Panc1 (cell line): ENCODE results near the gene ALDOA. TPM values are rescaled to one million over a fixed set of nuclear protein-coding genes. Genes with fewer than 3 reads are reported as not detected.

Experiments used
- ATAC-seq: fragments of 200-7000 bp; cut with Tn5 transposase; 2 replicates; pipeline ENCODE4 v1.9.1; 2020; ENCODE audit warnings: mild to moderate bottlenecking, moderate library complexity
- BruUV-seq: library from RNA; stranded (reverse); fragments of 400-500 nt; replicated peaks from 2 replicates; lab custom pipeline; 2021; lab: Mats Ljungman, UMichigan
- CTCF ChIA-PET: fragments of 300-600 bp; sonication (Branson Sonifier 250); formaldehyde crosslinking; loops from one replicate; lab custom pipeline; 2022; ENCODE audit warnings: antibody characterized with exemption; lab: Charles Lee
- POLR2A ChIA-PET: fragments of 300-600 bp; sonication (Branson Sonifier 250); formaldehyde crosslinking; loops from one replicate; lab custom pipeline; 2022; ENCODE audit warnings: antibody characterized with exemption; lab: Charles Lee
- DNase-seq: peaks from one replicate; pipeline ENCODE4 v3.0.0-alpha.2; 2010; ENCODE audit warnings: low read depth, low spot score
- H3K27ac ChIP-seq: 2 replicates; pipeline ENCODE4 v1.5.1; 2011; ENCODE audit warnings: mild to moderate bottlenecking, low read length, inconsistent platforms
- H3K27me3 ChIP-seq: fragments of 200-500 bp; sonication (Bioruptor generic); 2 replicates; pipeline ENCODE4 v1.6.0; 2014; ENCODE audit warnings: low read length, inconsistent platforms; ENCODE audit not compliant: control insufficient read depth, insufficient read depth
- H3K36me3 ChIP-seq: fragments of 200-500 bp; sonication (Bioruptor generic); 2 replicates; pipeline ENCODE4 v1.5.1; 2014; ENCODE audit warnings: inconsistent platforms, mild to moderate bottlenecking, low read length, moderate library complexity; ENCODE audit not compliant: control insufficient read depth, insufficient read depth
- H3K4me1 ChIP-seq: 2 replicates; pipeline ENCODE4 v1.5.1; 2011; ENCODE audit warnings: inconsistent platforms, mild to moderate bottlenecking, low read length, moderate library complexity; ENCODE audit not compliant: control insufficient read depth, insufficient read depth
- H3K4me3 ChIP-seq, 2 experiments: 2 replicates each; pipeline ENCODE4 v1.5.1; 2011 to 2012; ENCODE audit warnings: low read depth in 2 of 2, low read length in 2 of 2, mild to moderate bottlenecking in 2 of 2, inconsistent platforms in 1 of 2, moderate library complexity in 1 of 2
- H3K9me3 ChIP-seq: fragments of 200-500 bp; sonication (Bioruptor generic); 2 replicates; pipeline ENCODE4 v1.5.1; 2014; ENCODE audit warnings: low read depth, mild to moderate bottlenecking, inconsistent platforms, low read length, moderate library complexity; ENCODE audit not compliant: control insufficient read depth, insufficient read depth
- POLR2AphosphoS5 ChIP-seq: IDR thresholded peaks from 2 replicates; pipeline ENCODE4 v1.6.1; 2012; ENCODE audit warnings: mild to moderate bottlenecking, low read depth, low read length, moderate library complexity
- SIN3A ChIP-seq: IDR thresholded peaks from 2 replicates; pipeline ENCODE4 v1.6.1; 2012; ENCODE audit warnings: low read depth, mild to moderate bottlenecking, low read length, moderate library complexity, borderline replicate concordance; ENCODE audit not compliant: insufficient read depth
- TCF7L2 ChIP-seq: IDR thresholded peaks from 2 replicates; pipeline ENCODE4 v1.6.1; 2011; ENCODE audit warnings: mild to moderate bottlenecking, low read depth, low read length, inconsistent platforms
- in situ Hi-C: cut with HindIII; loops from 2 replicates; pipeline ENCODE4 v1.10.0; 2016; ENCODE audit warnings: low sequenced_read_pairs, low pct_unique_long_range_greater_than_20kb
- intact Hi-C: fragments of 100-400 bp; cut with micrococcal nuclease; formaldehyde crosslinking; loops from one replicate; pipeline ENCODE4 v1.10.0; 2022; ENCODE audit not compliant: unreplicated experiment
- total RNA-seq: library from RNA; stranded (reverse); gene quantifications from one replicate; pipeline ENCODE4 v1.2.1, GENCODE V29; 2021; ENCODE audit not compliant: unreplicated experiment
- TF ChIP-seq, protein P1 (sequence below): fragments of 450-650 bp; IDR thresholded peaks from 2 replicates; pipeline ENCODE4 v1.5.1; 2017; ENCODE audit warnings: mild to moderate bottlenecking
- TF ChIP-seq, protein P2 (sequence below), 2 experiments: IDR thresholded peaks; 2 replicates each; pipeline ENCODE4 v1.6.1; 2011 to 2012; ENCODE audit warnings: low read depth in 2 of 2, control low read depth in 1 of 2, low read length in 1 of 2, mild to moderate bottlenecking in 1 of 2, moderate library complexity in 1 of 2; ENCODE audit not compliant: insufficient read depth in 1 of 2

Gene ALDOA
- total RNA-seq, 1 experiment from 2014 or later = 2,516 TPM

DNA sequence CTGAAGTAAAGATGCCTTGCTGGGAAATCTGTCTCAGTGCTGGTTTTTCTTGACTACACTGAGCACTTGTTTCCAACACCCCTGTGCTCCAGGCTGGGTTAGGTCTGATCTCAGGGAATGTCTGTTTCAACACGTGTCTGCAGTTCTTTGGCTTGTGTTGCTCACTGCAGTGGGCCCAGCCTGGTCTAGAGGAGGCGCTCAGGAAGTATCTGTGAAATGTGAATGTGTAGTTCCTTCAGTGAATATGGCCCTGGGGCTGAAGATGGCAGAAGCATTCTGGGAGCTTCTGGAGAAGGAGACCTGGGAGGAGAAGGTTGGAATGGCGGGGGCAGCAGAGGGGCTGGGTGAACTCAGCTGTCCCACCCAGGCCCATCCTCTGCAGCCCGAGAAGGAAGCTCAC is 38.5 kb downstream of the ALDOA start:
- ChIA-PET POLR2A (no interaction called here), CTCF (no interaction called here)
- no peak for TF ChIP-seq SIN3A
- TF ChIP-seq, protein P1, sequence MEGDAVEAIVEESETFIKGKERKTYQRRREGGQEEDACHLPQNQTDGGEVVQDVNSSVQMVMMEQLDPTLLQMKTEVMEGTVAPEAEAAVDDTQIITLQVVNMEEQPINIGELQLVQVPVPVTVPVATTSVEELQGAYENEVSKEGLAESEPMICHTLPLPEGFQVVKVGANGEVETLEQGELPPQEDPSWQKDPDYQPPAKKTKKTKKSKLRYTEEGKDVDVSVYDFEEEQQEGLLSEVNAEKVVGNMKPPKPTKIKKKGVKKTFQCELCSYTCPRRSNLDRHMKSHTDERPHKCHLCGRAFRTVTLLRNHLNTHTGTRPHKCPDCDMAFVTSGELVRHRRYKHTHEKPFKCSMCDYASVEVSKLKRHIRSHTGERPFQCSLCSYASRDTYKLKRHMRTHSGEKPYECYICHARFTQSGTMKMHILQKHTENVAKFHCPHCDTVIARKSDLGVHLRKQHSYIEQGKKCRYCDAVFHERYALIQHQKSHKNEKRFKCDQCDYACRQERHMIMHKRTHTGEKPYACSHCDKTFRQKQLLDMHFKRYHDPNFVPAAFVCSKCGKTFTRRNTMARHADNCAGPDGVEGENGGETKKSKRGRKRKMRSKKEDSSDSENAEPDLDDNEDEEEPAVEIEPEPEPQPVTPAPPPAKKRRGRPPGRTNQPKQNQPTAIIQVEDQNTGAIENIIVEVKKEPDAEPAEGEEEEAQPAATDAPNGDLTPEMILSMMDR = no peak
- TF ChIP-seq TCF7L2 = no peak
- TF ChIP-seq, protein P2, sequence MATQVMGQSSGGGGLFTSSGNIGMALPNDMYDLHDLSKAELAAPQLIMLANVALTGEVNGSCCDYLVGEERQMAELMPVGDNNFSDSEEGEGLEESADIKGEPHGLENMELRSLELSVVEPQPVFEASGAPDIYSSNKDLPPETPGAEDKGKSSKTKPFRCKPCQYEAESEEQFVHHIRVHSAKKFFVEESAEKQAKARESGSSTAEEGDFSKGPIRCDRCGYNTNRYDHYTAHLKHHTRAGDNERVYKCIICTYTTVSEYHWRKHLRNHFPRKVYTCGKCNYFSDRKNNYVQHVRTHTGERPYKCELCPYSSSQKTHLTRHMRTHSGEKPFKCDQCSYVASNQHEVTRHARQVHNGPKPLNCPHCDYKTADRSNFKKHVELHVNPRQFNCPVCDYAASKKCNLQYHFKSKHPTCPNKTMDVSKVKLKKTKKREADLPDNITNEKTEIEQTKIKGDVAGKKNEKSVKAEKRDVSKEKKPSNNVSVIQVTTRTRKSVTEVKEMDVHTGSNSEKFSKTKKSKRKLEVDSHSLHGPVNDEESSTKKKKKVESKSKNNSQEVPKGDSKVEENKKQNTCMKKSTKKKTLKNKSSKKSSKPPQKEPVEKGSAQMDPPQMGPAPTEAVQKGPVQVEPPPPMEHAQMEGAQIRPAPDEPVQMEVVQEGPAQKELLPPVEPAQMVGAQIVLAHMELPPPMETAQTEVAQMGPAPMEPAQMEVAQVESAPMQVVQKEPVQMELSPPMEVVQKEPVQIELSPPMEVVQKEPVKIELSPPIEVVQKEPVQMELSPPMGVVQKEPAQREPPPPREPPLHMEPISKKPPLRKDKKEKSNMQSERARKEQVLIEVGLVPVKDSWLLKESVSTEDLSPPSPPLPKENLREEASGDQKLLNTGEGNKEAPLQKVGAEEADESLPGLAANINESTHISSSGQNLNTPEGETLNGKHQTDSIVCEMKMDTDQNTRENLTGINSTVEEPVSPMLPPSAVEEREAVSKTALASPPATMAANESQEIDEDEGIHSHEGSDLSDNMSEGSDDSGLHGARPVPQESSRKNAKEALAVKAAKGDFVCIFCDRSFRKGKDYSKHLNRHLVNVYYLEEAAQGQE (IDR thresholded peaks at IDR 0.05; ENCODE audit: insufficient read depth in 1 of 2, low read depth in 2 of 2, low read length in 1 of 2) = no peak
- no peak for TF ChIP-seq POLR2AphosphoS5
- no TSS peak for BruUV-seq
- ATAC-seq (no peak), DNase-seq (no peak)
- in situ Hi-C loops (no loop called here), intact Hi-C loops (no loop called here)
- Histone ChIP-seq H3K27ac (no peak overlapping the region), H3K4me3 (no peak overlapping the region), H3K9me3 (no peaks in the 10 kb centered on the region), H3K4me1 (no peaks in the 10 kb centered on the region), H3K27me3 (no peaks in the 10 kb centered on the region), H3K36me3 (no peaks in the 10 kb centered on the region)

DNA sequence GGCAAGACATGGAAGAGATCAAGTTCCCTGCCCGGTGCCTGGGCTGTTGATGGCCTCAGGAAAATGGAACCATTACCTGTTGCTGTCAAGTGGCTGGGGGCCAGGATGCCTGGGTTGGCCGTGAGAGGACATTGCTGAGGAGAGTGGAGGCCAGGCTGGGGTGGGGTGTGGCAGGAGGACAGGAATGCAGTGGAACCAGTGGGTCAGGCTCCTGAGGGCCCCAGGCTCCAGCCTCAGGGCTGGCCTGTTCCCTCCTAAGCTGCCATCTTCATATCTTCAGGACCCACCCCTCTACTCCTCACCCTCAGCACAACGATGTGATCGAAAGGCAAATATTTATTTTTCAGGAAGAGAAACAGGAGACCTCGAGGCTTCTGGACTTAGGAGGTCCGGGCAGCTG is 38.9 kb downstream of the ALDOA start:
- TF ChIP-seq POLR2AphosphoS5 (no peak), TCF7L2 (no peak), SIN3A (no peak)
- TF ChIP-seq, protein P2 (IDR thresholded peaks at IDR 0.05; ENCODE audit: insufficient read depth in 1 of 2, low read depth in 2 of 2, low read length in 1 of 2) = no peak
- TF ChIP-seq, protein P1 = no peak
- Histone ChIP-seq H3K4me3 (no peak overlapping the region), H3K4me1 (no peaks in the 10 kb centered on the region), H3K27me3 (no peaks in the 10 kb centered on the region), H3K27ac (no peak overlapping the region), H3K36me3 (no peaks in the 10 kb centered on the region), H3K9me3 (no peaks in the 10 kb centered on the region)
- intact Hi-C loops (no loop called here), in situ Hi-C loops (no loop called here)
- BruUV-seq = no TSS peak
- DNase-seq = no peak
- ATAC-seq = no peak
- CTCF ChIA-PET = interaction anchor here (1.2 kb wide), 1 partner anchor 12 kb away, joined by 3 read pairs; the partner anchor contains the start of gene TBX6
- POLR2A ChIA-PET = no interaction called here
